ENCODE results near the gene INPP4B.

Gene INPP4B

DNA sequence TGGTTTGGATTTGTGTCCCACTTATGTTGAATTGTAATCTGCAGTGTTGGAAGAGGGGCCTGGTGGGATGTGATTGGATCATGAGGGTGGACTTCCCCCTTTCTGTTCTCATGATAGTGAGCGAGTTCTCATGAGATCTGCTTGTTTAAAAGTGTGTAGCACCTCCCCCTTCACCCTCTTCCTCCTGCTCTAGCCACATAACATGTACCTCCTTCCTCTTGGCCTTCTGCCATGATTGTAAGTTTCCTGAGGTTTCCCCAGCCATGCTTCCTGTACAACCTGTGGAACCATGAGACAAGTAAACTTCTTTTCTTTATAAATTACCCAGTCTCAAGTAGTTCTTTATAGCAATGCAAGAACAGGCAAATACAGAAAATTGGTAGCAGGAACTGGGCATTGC is 138.7 kb downstream of the INPP4B start:
- no peak overlapping the region for H3K4me3 ChIP-seq (replicated peaks in 1 of 2; ENCODE audit: low read depth in 2 of 2, low read length in 2 of 2)
- no peak for TF ChIP-seq CTCF (IDR thresholded peaks at IDR 0.05; ENCODE audit: low read depth, low read length)
- no peak for DNase-seq (ENCODE audit: low read depth in 2 of 2)

DNA sequence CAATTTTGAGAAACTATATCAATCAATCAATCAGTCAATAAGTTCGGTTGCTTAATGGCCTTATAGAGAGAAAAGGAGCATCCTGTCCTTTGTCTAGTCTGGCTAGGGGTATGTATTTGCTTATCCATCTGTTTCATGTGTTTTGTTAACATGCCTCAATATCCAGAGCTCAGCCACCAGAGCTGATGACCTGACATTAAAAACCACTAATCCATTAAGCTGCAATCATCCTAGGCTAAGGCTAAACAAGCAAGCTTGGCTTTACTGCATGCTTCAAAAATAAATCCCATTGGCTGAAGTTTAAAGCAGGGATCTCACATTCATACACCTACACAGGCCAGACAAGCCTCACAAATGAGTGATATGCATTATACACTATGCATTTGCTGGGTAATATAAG is 139.7 kb downstream of the INPP4B start:
- H3K4me3 ChIP-seq (replicated peaks in 1 of 2; ENCODE audit: low read depth in 2 of 2, low read length in 2 of 2): no peak overlapping the region
- DNase-seq (ENCODE audit: low read depth in 2 of 2): no peak
- no peak for TF ChIP-seq CTCF (IDR thresholded peaks at IDR 0.05; ENCODE audit: low read depth, low read length)

GRCh38 chr4:142705820-142706219 is 140.3 kb downstream of the INPP4B start:
- no peak overlapping the region for H3K4me3 ChIP-seq (replicated peaks in 1 of 2; ENCODE audit: low read depth in 2 of 2, low read length in 2 of 2)
- no peak for DNase-seq (ENCODE audit: low read depth in 2 of 2)
- TF ChIP-seq CTCF (IDR thresholded peaks at IDR 0.05; ENCODE audit: low read depth, low read length): no peak

DNA sequence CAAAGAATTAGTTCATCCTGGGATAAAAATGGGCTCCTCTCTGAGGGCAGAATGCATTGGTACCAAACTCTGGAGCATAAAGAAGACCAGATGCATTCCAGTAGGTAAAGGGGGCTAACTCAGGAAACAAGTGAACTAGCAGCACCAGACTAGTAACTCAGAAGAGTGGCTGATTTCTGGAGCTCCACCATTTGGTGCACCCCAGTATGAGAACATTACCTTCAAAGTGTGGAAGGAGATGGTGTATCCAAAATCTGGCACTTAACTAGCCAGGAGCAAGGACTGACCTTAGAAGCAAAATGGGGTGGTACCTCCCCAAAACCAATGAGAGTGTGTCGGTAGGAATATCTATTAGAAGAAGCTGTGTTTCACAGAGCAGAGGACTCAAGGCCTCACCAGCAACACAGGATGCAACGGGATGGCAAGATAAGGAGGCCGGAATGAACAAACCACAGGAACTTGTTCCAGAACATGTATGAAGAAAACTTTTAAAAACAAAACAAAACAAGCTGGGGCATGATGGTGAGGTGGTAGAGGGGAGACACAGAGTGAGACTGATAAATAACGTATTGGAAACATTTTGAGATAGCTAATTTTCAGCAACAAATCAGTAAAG is 142.3 kb downstream of the INPP4B start:
- no peak overlapping the region for H3K4me3 ChIP-seq (replicated peaks in 1 of 2; ENCODE audit: low read depth in 2 of 2, low read length in 2 of 2)
- no peak for TF ChIP-seq CTCF (IDR thresholded peaks at IDR 0.05; ENCODE audit: low read depth, low read length)
- DNase-seq (ENCODE audit: low read depth in 2 of 2): peak in 1 of 2 donors; percentile 32

DNA sequence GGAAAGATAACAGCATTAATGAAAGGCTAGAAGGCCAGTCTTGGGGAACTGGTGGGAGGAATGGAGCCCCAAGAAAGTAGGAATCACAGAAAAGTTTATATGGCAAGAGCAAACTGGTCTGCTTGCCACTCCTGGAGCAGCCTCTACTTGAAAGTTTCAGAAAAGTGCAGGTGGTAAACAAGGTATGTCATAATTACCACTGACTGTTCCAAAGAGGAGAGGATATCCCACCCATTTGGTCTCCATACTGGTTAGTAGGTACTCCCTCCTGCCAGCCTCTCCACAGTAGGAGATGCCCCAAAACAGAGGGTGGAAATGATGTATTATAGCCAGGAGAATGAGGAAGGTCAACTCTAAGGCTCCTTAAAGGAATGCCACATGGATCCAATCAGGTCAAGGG is 145.1 kb downstream of the INPP4B start:
- no peak for DNase-seq (ENCODE audit: low read depth in 2 of 2)
- no peak overlapping the region for H3K4me3 ChIP-seq (replicated peaks in 1 of 2; ENCODE audit: low read depth in 2 of 2, low read length in 2 of 2)
- no peak for TF ChIP-seq CTCF (IDR thresholded peaks at IDR 0.05; ENCODE audit: low read depth, low read length)

GRCh38 chr4:142700531-142700930 is 145.6 kb downstream of the INPP4B start:
- no peak for TF ChIP-seq CTCF (IDR thresholded peaks at IDR 0.05; ENCODE audit: low read depth, low read length)
- no peak for DNase-seq (ENCODE audit: low read depth in 2 of 2)
- H3K4me3 ChIP-seq (replicated peaks in 1 of 2; ENCODE audit: low read depth in 2 of 2, low read length in 2 of 2): no peak overlapping the region

DNA sequence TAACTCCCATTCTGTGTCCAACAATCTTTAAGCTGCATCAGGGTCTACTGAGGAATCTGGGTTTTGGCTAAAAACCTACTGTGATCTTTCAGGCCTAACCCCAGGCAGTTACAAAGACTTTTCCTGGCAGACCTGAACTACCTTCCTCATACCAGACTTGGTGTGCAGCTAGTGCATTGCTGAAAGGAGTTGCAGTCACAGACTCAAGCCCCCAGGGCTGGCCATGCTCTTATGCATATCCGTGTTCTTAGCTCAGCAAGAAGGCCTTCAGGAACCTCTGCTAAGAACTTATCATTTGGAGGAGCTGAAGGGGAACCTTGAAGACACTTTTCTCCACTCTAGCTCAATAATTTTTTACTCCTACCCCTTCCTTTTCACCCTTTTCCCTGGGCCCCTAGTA is 147.5 kb downstream of the INPP4B start:
- DNase-seq (ENCODE audit: low read depth in 2 of 2): no peak
- no peak for TF ChIP-seq CTCF (IDR thresholded peaks at IDR 0.05; ENCODE audit: low read depth, low read length)

More for the DNA sequence above, 147.5 kb downstream of the INPP4B start:
- H3K4me3 ChIP-seq (replicated peaks in 1 of 2; ENCODE audit: low read depth in 2 of 2, low read length in 2 of 2): no peak overlapping the region
